Measurements from ENCODE around the gene SELENOH.

The SELENOH gene

DNA sequence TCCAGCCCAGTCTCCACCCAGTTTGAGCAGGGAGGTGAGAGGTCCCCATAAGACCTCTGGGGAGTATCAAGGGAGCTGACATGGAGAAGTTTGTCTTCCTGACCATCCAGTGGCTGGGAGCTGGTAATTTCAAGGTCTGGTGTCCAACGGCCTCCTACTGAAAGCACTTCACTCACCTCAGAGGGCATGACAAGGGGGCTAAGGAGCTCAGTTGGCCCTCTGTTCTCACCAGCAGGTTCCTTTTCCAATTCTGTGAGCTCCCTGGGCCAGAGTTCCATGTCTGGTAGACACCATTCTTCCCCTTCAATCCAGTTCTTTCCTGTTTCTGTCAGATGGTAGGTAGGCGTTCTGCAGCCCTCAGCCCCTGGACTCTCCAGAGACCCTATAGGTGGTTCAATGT lies 3.1 kb downstream of the SELENOH start:
- in situ Hi-C loops (cut with MboI; ENCODE audit: low pct_unique_long_range_greater_than_20kb, low sequenced_read_pairs), result no loop called here
- no peak for DNase-seq

DNA sequence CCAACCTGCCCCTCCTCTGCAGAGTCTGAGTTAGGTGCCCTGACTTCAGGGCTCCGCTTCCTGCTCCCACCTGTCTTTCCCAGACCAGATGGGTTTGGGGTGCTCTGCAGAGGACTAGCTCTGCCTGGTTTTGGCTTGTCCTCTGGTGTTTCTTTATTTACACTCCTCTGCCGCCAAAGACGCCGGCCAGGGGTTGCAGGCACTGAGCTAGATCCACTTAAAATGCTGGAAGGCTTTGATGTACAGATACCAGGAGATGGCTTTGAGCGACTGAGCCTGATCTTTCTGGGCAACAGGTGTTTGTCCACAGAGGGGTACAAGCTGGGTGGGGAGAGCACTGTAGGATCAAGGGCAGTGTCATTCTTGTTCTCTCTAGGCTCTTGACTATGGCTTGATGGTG lies 3.9 kb downstream of the SELENOH start:
- in situ Hi-C loops (cut with MboI; ENCODE audit: low pct_unique_long_range_greater_than_20kb, low sequenced_read_pairs), result no loop called here
- no peak for DNase-seq

DNA sequence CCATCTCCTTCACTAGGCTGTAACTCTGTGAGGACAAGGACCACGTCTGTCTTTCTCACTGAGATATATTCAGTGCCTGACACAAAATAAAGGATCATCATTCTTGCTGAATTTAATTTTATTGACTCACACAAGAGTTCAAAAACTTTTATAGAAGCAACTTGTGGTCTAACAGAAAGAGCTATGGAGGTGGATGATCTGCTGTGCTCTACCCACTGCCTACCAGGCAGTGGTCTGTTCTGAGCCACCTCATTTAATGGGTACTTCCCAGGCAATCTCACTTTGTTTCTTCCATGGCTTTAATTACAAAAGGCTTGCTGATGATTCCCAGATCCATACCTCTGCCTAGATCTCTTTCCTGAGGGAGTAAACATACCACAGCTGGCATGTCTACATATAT lies 5.6 kb downstream of the SELENOH start:
- in situ Hi-C loops (cut with MboI; ENCODE audit: low pct_unique_long_range_greater_than_20kb, low sequenced_read_pairs), result no loop called here
- DNase-seq, result no peak

DNA sequence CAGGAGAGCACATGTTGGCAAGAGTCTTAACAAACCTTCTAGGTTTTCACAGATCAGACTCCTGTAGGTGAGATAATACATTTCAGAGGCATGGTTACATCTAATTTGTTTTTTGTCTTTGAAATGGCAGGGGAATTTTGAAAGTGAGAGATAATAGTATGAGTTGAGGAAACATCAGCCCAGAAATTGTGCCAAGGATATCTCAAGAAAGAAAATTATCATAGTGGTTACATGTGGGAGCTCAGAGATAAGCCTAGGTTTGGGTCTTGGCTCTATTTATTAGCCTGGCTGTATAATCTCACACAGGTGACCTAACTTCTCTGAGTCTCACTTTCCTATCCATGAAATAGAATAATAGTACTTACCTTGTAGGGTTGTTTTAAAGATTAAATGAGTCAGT lies 9.9 kb downstream of the SELENOH start:
- no peak for DNase-seq
- in situ Hi-C loops (cut with MboI; ENCODE audit: low pct_unique_long_range_greater_than_20kb, low sequenced_read_pairs), result no loop called here

DNA sequence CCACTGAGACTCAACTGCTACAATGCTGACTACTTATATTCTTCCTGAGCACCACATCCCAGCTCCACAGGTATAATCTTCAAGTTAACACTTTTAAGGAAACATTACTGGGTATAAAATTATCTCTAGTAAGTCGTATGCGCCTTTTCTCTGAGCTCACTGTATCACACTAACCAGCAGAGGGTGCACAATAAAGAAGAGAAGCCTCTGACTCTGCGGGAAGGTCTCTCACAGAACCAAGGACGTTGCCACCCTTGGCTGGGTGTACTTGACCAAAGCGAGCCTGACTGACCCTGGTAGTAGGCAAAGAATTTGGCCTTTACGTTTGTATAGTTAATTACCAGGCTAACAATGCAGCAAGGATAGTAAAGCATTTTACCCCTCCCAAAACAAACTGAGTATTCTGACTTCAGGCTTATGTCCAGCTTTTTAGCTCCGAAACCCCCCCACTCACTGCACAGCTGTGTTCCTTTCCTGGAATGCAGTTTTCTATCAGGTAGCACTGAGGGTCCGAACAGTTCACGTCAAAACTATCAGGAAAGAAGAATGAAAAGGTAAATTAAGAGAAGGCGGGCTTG lies 10.5 kb downstream of the SELENOH start, which contains the start of gene BTBD18:
TSS of gene BTBD18 (minus strand) at position 144 of the 578 bp plus-strand sequence. CDS start 631 bp downstream, outside the sequence.
- in situ Hi-C loops (cut with MboI; ENCODE audit: low pct_unique_long_range_greater_than_20kb, low sequenced_read_pairs), result no loop called here
- peak; percentile 35 for DNase-seq

DNA sequence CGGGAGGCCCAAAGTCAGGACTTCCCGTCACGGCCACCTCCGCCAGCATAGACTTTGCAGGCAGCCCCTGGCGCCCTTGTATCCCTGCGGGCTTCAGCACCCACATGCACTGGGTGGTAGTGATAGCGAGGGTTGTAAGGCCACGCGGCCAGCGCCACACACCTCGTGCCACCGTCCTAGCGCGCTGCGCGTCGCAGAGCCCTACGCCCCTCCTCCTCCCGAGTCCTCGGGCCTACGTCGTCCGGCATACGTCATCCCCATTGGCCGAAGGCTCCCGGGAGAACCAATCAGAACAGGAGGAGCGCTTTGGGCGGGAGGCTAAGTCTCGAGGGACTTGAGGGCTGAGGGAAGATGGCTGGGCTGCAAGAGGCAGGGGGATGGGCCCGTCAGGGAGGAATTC lies 11.7 kb downstream of the SELENOH start:
- DNase-seq, result no peak
- in situ Hi-C loops (cut with MboI; ENCODE audit: low pct_unique_long_range_greater_than_20kb, low sequenced_read_pairs), result no loop called here

DNA sequence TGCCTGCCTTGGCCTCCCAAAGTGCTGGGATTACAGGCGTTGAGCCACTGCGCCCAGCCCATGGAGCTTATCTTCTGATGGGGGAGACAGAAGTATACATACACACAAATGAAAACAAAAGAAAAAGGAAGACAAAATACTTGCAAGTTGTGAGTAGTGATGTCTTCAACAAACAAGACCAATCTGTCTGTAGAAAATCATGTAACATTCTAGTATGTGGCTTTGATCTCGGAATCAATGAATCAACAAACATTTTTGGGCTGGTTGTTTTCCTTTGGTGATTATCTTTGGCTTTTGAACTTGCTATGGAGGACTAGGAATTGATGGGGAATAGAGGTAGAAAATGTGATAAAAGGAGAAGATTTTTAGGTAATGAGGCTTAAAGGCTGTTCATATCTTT lies 16.9 kb downstream of the SELENOH start:
- no peak for DNase-seq
- in situ Hi-C loops (cut with MboI; ENCODE audit: low pct_unique_long_range_greater_than_20kb, low sequenced_read_pairs), result no loop called here

DNA sequence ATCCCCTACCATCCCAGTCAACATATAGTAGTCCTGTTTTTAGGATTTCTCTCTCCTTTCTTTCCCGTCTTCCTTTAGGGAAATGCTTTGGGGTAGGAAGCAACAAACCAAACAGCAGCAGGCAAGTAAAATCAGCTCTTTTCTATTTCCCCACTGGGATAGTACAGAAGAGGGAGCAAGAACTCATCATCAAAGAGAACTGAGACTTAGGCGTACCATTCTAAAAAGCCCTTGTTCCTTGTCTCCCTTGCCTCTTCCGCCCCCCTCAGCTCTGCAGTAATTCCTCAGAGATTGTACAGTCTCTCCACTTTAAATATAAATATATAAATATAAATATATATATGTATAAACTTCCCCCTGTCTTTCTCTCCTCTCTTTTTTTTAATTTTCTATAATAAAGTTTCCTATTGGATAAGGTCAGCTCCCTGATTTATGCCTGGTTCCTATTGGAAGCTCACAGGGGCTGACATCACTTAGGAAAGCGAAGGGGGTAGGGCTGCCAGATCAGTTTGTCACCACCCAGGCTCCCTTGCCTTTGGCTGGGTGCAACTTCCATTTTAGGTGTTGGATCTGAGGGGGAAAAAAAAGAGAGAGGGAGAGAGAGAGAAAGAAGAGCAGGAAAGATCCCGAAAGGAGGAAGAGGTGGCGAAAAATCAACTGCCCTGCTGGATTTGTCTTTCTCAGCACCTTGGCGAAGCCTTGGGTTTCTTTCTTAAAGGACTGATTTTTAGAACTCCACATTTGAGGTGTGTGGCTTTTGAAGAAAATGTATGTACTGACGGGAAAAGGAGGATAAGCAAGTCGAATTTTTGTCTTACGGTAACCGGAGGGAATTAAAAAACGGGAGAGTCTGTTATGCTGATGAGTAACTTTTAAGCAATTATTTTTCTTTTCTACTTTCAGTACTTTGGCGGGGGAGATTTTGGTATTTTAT lies 20.3 kb downstream of the SELENOH start, which contains the start of gene CTNND1:
TSS of gene CTNND1 (plus strand) at position 502 of the 934 bp plus-strand sequence. CDS start 29,677 bp downstream, outside the sequence.
- in situ Hi-C loops (cut with MboI; ENCODE audit: low pct_unique_long_range_greater_than_20kb, low sequenced_read_pairs), result no loop called here
- DNase-seq, result no peak

DNA sequence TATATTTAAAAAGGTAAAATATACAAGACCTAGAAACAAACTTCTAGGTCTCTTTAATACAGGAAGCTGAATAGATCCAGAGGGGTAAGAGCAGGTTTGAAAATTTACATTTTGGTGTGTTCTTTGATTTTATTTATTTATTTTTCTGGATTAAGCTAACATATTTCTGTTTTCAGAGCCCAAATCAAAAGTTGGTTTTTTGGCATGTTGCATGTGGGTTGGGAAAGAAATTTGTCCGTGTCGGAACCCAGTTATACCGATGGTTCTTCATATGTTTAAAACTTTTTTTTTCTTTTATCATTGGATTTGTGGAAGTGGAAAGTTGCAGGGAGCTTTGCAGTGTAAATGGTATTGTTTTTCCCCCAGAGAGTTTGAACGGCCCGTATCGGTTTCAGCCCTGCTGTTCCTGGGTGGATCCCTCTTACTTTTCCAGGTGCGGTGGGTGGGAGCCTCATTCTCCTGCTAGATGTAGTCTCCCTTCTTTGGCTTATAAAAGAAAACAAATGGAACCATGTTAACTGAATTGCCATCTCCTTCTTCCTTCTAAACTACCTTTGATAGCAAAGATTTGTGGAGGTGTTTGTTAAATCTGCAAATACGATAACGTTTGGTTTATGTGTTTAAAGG lies 21.1 kb downstream of the SELENOH start:
- DNase-seq, result no peak
- in situ Hi-C loops (cut with MboI; ENCODE audit: low pct_unique_long_range_greater_than_20kb, low sequenced_read_pairs), result no loop called here

DNA sequence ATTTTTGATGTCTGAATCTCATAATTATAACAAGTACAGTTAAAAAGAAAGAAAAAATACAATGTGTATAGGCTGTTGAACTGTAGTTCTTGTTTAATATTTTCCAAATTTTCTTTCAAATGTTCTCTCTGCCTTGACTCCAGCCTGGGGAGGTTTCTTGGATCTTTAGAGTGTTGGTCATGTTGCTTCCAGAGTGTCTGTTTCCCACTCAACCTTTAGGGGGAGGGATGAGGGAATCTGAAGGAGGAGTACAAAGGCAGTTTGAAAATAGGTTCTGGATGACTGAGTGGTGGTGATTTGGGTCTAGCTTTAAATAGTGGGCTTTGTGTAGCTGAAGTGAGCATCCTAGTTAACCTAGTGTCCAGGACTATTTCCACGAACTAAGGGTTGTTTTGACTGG lies 22.3 kb downstream of the SELENOH start:
- in situ Hi-C loops (cut with MboI; ENCODE audit: low pct_unique_long_range_greater_than_20kb, low sequenced_read_pairs), result no loop called here
- no peak for DNase-seq

DNA sequence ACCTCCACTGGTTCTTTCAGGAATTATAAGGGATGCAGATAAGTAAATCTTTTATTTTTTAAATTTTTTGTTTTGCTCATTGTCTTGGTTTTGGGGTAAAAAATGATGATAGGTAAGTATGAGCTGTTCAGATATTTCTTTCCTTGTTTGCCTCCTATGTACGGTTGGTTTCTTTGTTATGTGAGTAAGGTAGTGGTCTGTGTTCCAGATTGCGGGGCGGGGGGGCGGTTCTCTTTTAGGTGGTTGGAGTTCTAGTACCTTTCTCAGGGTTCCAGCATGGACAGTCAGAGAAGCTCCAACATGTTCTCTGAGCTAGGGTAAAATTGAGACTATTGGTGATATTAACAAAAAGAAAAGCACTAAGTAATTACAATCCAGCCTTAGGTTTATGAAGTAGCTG lies 22.7 kb downstream of the SELENOH start:
- no peak for DNase-seq
- in situ Hi-C loops (cut with MboI; ENCODE audit: low pct_unique_long_range_greater_than_20kb, low sequenced_read_pairs), result no loop called here

DNA sequence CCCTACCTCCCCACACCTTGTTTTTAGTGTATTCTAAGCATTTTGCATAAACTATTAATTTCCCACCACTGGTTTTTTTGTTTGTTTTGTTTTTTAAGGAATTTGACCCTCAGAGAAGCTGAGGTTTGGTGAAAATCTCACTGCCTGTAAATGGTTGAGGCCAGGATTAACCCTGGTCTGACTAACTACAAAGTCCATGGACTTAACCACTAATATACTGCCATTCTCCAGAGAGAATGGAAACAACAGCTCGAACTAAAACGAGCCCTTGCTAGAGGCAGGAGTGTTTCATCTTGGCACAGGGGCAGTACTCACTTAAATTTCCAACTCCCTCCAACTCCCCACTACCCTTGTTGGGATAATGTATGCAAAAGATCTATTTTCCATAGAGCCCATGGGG lies 23.3 kb downstream of the SELENOH start:
- DNase-seq, result no peak
- in situ Hi-C loops (cut with MboI; ENCODE audit: low pct_unique_long_range_greater_than_20kb, low sequenced_read_pairs), result no loop called here

DNA sequence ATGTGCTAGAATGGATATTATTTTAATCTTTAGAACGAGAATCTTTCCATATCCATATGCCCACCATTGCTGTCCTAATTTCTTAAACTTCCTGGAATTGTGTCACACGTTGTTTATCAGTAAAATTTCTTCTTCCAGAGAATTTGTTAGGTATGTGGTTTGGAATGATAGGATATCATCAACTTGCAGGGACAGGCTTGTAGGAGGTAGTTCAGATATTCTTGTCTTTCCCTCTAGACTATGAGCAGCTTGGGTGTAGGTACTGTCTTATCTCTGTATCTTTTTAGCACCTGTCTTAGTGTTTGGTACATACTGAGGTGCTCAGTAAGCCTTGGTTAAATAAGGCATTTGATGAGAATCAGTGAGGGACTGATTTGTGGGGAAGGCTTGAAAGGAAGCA lies 23.7 kb downstream of the SELENOH start:
- in situ Hi-C loops (cut with MboI; ENCODE audit: low pct_unique_long_range_greater_than_20kb, low sequenced_read_pairs), result no loop called here
- no peak for DNase-seq

DNA sequence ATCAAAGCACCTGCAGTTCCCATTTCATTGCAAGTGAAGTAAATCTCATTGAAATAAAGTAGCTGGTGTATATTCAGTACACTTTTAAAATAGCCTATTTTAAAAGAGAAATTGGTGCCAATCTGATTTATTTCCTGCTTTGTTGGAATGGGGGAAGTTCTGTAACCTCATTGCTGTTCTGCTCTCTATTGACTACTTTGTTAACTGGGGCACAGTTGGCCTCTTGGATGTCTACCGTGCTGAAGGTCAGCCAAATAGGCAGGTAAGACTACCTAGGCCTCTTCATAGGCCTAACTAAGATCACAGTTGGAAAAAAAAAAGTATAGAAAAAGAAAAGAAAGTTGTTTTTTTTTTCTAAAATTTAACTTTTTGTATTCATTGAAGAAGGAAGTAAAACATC lies 29.5 kb downstream of the SELENOH start:
- in situ Hi-C loops (cut with MboI; ENCODE audit: low pct_unique_long_range_greater_than_20kb, low sequenced_read_pairs), result no loop called here
- no peak for DNase-seq

DNA sequence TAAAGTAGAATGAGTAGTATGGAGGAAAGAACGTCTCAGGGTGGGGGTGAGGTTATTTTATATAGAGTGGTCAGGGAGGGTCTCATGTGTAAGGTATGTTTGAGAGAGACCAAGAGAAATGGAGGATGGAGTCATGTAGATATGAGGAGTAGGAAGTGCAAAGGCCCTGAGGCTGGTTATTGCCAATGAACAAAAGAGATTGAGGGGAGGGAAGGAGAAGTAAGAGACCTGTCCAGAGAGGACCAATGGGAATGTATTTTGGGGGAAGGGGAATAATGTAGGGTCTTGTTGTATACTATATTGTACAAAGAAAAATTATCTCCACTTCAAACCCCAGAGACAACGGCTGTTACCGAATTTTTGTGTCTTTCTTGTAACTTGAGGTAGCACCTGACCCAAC lies 30.1 kb downstream of the SELENOH start:
- in situ Hi-C loops (cut with MboI; ENCODE audit: low pct_unique_long_range_greater_than_20kb, low sequenced_read_pairs), result no loop called here
- no peak for DNase-seq

DNA sequence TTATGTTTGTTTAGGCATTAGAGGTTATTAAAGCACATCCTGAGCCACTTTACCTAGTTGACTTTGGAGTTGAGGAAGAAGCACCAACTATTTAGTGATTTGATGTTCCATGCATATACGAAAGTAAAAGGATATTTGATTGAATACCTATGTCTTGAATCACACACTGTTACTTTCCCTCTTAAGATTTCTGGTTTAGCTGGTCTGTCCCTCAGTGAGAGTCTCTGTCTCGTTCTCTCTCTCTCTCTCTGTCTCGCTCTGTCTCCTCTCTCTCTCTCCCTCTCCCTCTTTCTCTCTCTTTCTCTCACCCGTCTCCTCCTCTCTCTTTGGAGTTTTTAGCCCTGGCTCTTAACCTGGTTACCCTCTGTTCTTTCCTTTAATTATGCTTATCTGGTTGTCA lies 31.3 kb downstream of the SELENOH start:
- in situ Hi-C loops (cut with MboI; ENCODE audit: low pct_unique_long_range_greater_than_20kb, low sequenced_read_pairs), result no loop called here
- DNase-seq, result no peak

DNA sequence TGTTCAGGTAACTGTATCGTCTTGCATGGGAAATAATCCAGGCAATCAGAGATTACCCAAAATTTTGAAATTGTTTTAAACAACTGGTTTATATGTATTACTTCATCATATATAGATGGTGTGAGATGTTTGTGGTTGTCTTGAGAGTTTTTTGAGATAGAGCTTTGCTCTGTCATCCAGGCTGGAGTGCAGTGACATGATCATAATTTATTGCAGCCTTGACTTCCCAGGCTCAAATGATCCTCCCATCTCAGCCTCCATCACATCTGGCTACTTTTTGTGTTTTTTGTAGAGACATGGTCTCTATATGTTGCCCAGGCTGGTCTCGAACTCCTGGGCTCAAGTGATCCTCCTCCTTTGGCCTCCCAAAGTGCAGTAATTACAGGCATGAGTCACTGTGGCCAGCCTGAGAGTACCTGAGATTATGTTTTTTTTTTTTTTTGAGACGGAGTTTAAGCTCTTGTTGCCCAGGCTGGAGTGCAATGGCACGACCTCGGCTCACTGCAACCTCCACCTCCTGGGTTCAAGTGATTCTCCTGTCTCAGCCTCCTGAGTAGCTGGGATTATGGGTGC lies 31.8 kb downstream of the SELENOH start:
- in situ Hi-C loops (cut with MboI; ENCODE audit: low pct_unique_long_range_greater_than_20kb, low sequenced_read_pairs), result no loop called here

DNA sequence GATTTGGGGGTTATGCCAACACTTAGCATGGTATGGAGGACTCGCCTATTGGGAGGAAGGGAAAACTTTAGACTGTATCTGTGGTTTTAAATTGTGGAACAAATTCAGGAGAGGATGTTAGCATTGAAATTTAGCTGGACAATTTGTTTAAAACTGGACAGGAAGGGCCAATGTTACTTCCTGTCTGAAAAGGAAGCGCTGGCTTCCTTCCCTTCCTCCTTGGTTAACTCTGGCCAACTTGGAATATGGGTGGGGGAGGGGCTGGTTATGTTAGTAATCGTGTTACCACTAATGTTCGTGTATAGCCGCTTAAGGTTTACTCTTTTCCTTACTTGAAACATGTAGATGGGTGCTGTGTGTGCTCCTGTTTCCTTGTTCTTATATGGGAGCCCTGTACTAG lies 34.2 kb downstream of the SELENOH start:
- in situ Hi-C loops (cut with MboI; ENCODE audit: low pct_unique_long_range_greater_than_20kb, low sequenced_read_pairs), result no loop called here
- DNase-seq, result no peak

More for the DNA sequence above, 31.8 kb downstream of the SELENOH start:
- no peak for DNase-seq

DNA sequence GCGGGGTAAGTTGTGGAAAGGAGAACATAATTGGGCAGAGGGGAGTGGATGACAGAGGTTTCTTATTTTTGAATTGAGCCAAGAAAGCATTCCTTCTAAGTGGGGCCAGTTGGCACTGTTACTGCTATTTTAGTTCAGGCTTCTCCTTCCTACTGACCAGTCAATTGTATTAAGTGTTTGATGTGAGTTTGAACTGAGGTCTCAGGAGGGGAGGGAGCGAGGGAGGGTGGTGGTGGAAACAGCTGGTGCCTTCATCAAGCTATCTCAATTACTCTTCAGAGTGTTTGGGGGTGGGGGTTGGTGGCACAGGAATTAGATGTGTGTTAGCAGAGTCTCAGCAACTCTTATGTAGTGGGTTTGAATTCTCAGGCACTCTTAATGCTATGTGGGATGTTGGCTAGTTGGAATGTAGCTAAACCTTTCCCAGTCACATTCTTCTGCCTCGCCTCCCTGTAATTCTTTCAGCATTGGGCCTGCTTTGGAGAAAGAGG lies 34.8 kb downstream of the SELENOH start:
- no peak for DNase-seq

More for the DNA sequence above, 34.8 kb downstream of the SELENOH start:
- in situ Hi-C loops (cut with MboI; ENCODE audit: low pct_unique_long_range_greater_than_20kb, low sequenced_read_pairs), result no loop called here

Measured in KBM-7 (cell line).